Measurements from ENCODE around the gene RAP1A. TPM values are rescaled to one million over a fixed set of nuclear protein-coding genes. Genes with fewer than 3 reads are reported as not detected.
"Not testable (repeated sequence)": the region's sequence is repeated elsewhere in the genome, so short reads cannot be mapped to it uniquely, and the experiment has no call there.

RAP1A gene
- total RNA-seq, 1 donor from 2014 or later = 114 TPM

- no peak for DNase-seq (ENCODE audit: low spot score)
- intact Hi-C loops (cut with DNase I) = loop anchor here (5.0 to 10.0 kb wide), 2 partner anchors 107 to 115 kb away; partner anchors contain the start of gene INKA2
Observed at GRCh38 chr1:111622166-111622565, 2.6 kb downstream of the RAP1A start.

GRCh38 chr1:111624382-111624781, 4.8 kb downstream of the RAP1A start:
- no peak for DNase-seq (ENCODE audit: low spot score)
- intact Hi-C loops (cut with DNase I) = loop anchor here (5.0 to 10.0 kb wide), 2 partner anchors 110 to 113 kb away; partner anchors contain the start of gene INKA2

- no peak for DNase-seq (ENCODE audit: low spot score)
- intact Hi-C loops (cut with DNase I) = loop anchor here (10.0 kb wide), 1 partner anchor 110 kb away; no protein-coding TSS in a partner anchor
Observed at GRCh38 chr1:111625276-111625675, 5.7 kb downstream of the RAP1A start.

- intact Hi-C loops (cut with DNase I) = loop anchor here (10.0 kb wide), 1 partner anchor 113 kb away; no protein-coding TSS in a partner anchor
Observed at GRCh38 chr1:111628153-111628552, 8.6 kb downstream of the RAP1A start.

GRCh38 chr1:111629190-111629954, 9.8 kb downstream of the RAP1A start:
- intact Hi-C loops (cut with DNase I) = loop anchor here (10.0 kb wide), 1 partner anchor 115 kb away; no protein-coding TSS in a partner anchor
- no peak for DNase-seq (ENCODE audit: low spot score)

More at GRCh38 chr1:111628153-111628552, 8.6 kb downstream of the RAP1A start:
- no peak for DNase-seq (ENCODE audit: low spot score)

- intact Hi-C loops (cut with DNase I) = no loop called here
- DNase-seq (ENCODE audit: low spot score) = no peak
Observed at GRCh38 chr1:111630567-111630966, 11.0 kb downstream of the RAP1A start.

DNA sequence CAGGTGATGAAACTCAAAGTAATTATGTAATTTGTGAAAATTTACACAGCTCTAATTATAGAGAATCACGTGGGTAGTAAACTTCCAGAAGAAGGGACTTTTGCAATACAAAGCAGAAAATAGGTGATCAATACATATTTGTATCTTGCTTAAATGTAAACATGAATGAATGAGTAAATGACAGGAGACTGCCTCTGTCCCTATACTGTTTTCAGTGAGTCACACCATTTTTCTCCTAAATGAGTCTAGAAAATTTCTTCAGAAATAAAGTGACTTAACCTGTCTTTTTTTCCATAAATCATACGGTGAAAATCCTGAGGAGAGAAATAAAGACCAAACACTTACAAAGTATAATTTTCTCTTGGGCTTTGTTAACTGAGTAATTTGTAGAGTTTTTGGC, 11.9 kb downstream of the RAP1A start:
- intact Hi-C loops (cut with DNase I) = no loop called here

DNA sequence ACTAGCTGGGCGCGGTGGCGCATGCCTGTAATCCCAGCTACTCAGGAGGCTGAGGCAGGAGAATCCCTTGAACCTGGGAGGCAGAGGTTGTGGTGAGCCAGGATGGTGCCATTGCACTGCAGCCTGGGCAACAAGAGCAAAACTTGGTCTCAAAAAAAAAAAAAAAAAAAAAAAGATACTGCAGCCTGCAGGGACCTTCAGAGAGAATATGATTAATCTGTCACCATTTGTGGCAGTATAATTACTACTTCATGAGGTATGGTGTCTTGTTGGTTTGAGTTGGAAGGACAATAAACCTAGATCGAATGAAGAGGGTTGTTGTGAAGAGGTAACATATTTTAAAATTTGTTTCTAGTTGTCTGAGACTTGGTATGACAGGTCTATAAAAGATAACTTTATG, 13.2 kb downstream of the RAP1A start:
- intact Hi-C loops (cut with DNase I) = not testable (repeated sequence)

More for the DNA sequence above, 11.9 kb downstream of the RAP1A start:
- no peak for DNase-seq (ENCODE audit: low spot score)

DNA sequence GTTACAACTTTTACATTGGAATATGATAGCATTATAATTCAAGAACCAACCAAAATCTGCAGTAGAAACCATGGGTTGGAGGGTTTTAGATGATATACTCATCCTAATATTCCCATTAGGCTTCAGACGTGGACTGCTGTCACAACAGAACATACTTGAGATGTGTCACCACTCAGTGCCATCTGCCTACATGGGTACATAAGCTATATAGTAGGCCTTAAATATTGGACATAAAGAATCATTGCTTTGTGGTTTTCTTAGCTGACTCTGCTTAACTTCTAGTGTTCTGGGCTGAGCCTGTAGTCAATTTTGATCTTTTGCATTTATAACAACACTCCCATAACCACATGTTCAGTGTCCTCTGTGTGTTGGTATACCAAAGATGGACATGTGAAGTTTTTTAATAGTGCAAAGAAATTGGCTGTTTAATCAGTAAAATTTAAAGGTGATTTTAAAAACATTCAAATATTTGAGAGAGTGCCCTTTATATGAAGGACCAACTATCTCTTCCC, 14.2 kb downstream of the RAP1A start:
- no peak for DNase-seq (ENCODE audit: low spot score)
- intact Hi-C loops (cut with DNase I) = no loop called here

More for the DNA sequence above, 13.2 kb downstream of the RAP1A start:
- DNase-seq (ENCODE audit: low spot score) = not testable (repeated sequence)

GRCh38 chr1:111635324-111636009, 15.9 kb downstream of the RAP1A start:
- DNase-seq (ENCODE audit: low spot score) = no peak
- intact Hi-C loops (cut with DNase I) = no loop called here

DNA sequence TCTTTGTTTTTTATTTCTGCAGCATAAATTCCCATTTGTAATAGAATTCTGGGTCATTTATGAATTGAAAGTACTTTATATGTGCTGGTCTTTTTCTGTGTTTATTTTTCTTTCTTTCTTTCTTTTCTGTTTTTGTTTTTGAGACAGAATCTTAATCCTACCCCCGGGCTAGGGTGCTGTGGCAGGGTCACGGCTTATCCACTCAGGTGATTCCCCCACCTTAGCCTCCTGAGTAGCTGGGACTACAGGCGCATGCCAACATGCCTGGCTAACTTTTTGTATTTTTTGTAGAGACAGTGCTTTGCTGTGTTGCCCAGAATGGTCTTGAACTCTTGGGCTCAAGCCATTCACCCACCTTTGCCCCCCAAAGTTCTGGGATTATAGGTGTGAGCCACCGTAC, 18.7 kb downstream of the RAP1A start:
- intact Hi-C loops (cut with DNase I) = no loop called here
- no peak for DNase-seq (ENCODE audit: low spot score)

DNA sequence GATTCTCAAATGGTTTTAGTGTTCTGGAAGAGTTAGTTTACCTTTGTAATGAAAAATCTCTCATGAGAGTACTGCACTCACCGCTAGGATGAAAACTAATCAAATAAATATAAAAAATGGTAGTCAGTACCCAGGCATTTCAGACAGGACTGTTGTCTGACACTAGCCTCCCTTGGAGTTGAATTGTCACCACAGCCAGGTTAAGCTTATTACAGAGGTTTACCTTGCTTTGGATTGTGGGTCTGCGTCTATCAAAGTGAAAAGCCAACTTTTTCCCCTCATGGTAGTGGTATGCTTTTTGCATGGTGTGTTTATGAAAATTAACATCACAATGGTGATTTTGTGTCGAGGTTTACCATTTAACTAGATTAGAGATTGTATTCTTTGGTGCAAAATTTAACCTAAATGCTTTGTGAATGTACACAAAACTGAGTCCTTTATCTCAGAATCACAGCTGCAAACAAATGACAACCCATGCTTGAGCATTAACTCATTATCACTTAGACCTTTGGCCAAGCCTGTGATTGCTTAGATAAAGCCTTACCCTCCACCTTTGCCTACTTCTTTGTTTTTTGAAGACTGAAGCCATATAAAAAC, 20.1 kb downstream of the RAP1A start:
- intact Hi-C loops (cut with DNase I) = no loop called here
- no peak for DNase-seq (ENCODE audit: low spot score)

DNA sequence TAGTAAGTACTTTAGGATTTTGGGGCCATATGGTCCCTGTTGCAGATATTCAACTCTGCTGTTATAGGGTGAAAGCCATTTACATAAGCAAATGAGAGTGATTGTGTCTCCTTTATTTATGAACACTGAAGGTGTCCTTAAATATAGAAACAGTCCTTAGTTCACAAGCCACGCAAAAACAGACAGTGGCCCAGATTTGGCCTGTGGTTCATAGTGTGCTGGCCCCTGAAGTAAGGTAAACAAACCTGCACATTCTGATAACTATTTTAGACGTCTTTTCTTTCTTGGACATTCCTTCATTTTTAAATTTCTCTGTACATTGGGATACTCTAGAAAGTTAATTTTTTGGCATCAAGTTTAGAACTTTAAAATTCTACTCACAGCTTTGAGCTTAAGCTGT, 23.5 kb downstream of the RAP1A start:
- intact Hi-C loops (cut with DNase I) = no loop called here
- DNase-seq (ENCODE audit: low spot score) = no peak

- DNase-seq (ENCODE audit: low spot score) = no peak
Observed at GRCh38 chr1:111643696-111644095, 24.1 kb downstream of the RAP1A start.

DNA sequence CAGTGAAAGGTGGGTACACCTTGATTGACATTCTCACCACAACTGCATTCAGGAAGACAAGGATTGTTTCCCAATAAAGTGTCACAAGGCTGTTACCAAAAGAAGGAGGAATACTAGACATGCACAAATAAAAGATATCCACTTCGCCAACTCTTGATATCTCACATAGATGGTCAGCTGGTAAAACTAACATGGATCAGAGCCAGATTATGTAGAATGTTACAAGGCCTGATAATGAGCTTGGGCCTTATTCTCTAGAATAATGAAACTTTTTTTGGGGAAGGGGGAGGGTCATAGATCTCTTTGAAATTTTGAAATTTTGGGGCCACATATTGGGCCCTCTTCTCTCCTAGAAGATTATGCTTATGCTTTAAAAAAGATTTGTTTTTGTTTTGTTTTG, 24.9 kb downstream of the RAP1A start:
- intact Hi-C loops (cut with DNase I) = no loop called here

More at GRCh38 chr1:111643696-111644095, 24.1 kb downstream of the RAP1A start:
- intact Hi-C loops (cut with DNase I) = no loop called here

GRCh38 chr1:111647736-111648135, 28.1 kb downstream of the RAP1A start:
- intact Hi-C loops (cut with DNase I) = no loop called here

More for the DNA sequence above, 24.9 kb downstream of the RAP1A start:
- DNase-seq (ENCODE audit: low spot score) = no peak

GRCh38 chr1:111648806-111649205, 29.2 kb downstream of the RAP1A start:
- intact Hi-C loops (cut with DNase I) = no loop called here
- no peak for DNase-seq (ENCODE audit: low spot score)

More at GRCh38 chr1:111647736-111648135, 28.1 kb downstream of the RAP1A start:
- DNase-seq (ENCODE audit: low spot score) = no peak

DNA sequence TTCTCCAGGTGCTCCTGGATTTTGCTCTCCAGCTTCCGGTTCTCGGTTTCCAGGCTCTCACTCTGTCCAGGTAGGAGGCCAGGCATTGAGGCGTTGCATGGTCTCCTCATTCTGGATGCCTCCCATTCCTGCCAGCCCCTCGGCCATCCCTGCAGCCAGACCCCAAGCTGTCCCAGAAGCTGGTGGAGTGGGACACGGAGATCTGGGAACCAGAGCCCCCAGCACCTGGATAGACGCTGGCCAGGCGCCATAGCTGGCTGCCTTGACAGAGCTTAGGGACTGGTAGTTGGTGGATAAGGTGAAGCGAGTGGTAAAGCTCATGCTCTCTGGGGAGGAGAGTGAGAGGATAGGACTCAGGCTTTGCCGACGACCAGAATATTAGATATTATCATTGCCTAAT, 29.6 kb downstream of the RAP1A start:
- intact Hi-C loops (cut with DNase I) = no loop called here
- no peak for DNase-seq (ENCODE audit: low spot score)

GRCh38 chr1:111649648-111650047, 30.1 kb downstream of the RAP1A start:
- intact Hi-C loops (cut with DNase I) = loop anchor here (10.0 kb wide), 1 partner anchor 425 kb away; the partner anchor contains the start of gene CHI3L2

GRCh38 chr1:111653709-111654108, 34.1 kb downstream of the RAP1A start:
- DNase-seq (ENCODE audit: low spot score) = no peak
- intact Hi-C loops (cut with DNase I) = loop anchor here (10.0 kb wide), 1 partner anchor 429 kb away; the partner anchor contains the start of gene CHI3L2

More at GRCh38 chr1:111649648-111650047, 30.1 kb downstream of the RAP1A start:
- no peak for DNase-seq (ENCODE audit: low spot score)

All from cardiac septum (tissue), 1 donor.